ENCODE results near the gene MYO5B. TPM values are rescaled to one million over a fixed set of nuclear protein-coding genes. Genes with fewer than 3 reads are reported as not detected.

The MYO5B gene
- total and polyA plus RNA-seq, 2 donors (not counting 1 experiment from before 2014, with no cell fraction given) = 0.30 to 1.7 TPM

- peaks cover 20% of the 10 kb centered on the region for H3K27me3 Mint-ChIP-seq
- Histone ChIP-seq H3K79me2 (ENCODE audit: control insufficient read depth, insufficient read depth, low read length) (no peaks in the 10 kb centered on the region), H3K9ac (ENCODE audit: low read length) (no peak overlapping the region), H3K36me3 (replicated peaks in 1 of 2; ENCODE audit: control extremely low read depth in 1 of 2, control insufficient read depth in 1 of 2, extremely low read depth in 1 of 2, insufficient read depth in 2 of 2, low read length in 1 of 2) (no peaks in the 10 kb centered on the region), H4K20me1 (ENCODE audit: control insufficient read depth, insufficient read depth, low read length, poor library complexity, severe bottlenecking) (no peaks in the 10 kb centered on the region), H3K4me2 (replicated peaks; ENCODE audit: low read depth, low read length, poor library complexity, severe bottlenecking) (no peak overlapping the region), H3K4me3 (ENCODE audit: control extremely low read depth in 1 of 5, extremely low read depth in 1 of 5, insufficient read depth in 1 of 5, low read depth in 2 of 5, low read length in 4 of 5) (no peak overlapping the region), H3K27me3 (replicated peaks in 1 of 4; ENCODE audit: control extremely low read depth in 1 of 4, control insufficient read depth in 3 of 4, insufficient read depth in 4 of 4, low read length in 3 of 4) (peaks cover 0 to 3% (median 0%) of the 10 kb centered on the region in 4 experiments), H3K27ac (ENCODE audit: low read length in 2 of 2) (no peak overlapping the region), H3K9me3 (ENCODE audit: control extremely low read depth in 1 of 3, control insufficient read depth in 2 of 3, insufficient read depth in 1 of 3, low read length in 2 of 3) (no peaks in the 10 kb centered on the region), H2AFZ (ENCODE audit: insufficient read depth, low read depth, low read length, poor library complexity, severe bottlenecking) (no peak overlapping the region), H3K4me1 (ENCODE audit: control insufficient read depth in 2 of 2, insufficient read depth in 2 of 2, low read length in 2 of 2) (no peaks in the 10 kb centered on the region)
- DNase-seq (no peak), ATAC-seq (ENCODE audit: low read depth) (no peak)
- H3K9me3 Mint-ChIP-seq (ENCODE audit: insufficient read depth) = no peaks in the 10 kb centered on the region
- CTCF ChIA-PET = interaction anchor here (0.9 to 1.5 kb wide), 2 partner anchors 345 to 417 kb away, joined by 3 to 12 read pairs; no protein-coding TSS in a partner anchor
- 92% methylated on average over 2 of the region's 4 CpGs for WGBS (ENCODE audit: insufficient coverage)
- TF ChIP-seq CTCF (IDR thresholded peaks at IDR 0.05) = no peak
- TF ChIP-seq EZH2 (IDR thresholded peaks at IDR 0.05; ENCODE audit: borderline replicate concordance, insufficient read depth, low read depth, low read length, poor library complexity, severe bottlenecking) = no peak
- H3K4me1 Mint-ChIP-seq = no peaks in the 10 kb centered on the region
- POLR2A ChIA-PET = no interaction called here
- intact Hi-C loops (cut with micrococcal nuclease) = no loop called here
- no peak overlapping the region for H3K27ac Mint-ChIP-seq
- no peak overlapping the region for H3K4me3 Mint-ChIP-seq
Observed at GRCh38 chr18:50011813-50012435, 183.0 kb downstream of the MYO5B start.

- H3K4me3 Mint-ChIP-seq = no peak overlapping the region
- Histone ChIP-seq H3K36me3 (replicated peaks in 1 of 2; ENCODE audit: control extremely low read depth in 1 of 2, control insufficient read depth in 1 of 2, extremely low read depth in 1 of 2, insufficient read depth in 2 of 2, low read length in 1 of 2) (no peaks in the 10 kb centered on the region), H3K9me3 (ENCODE audit: control extremely low read depth in 1 of 3, control insufficient read depth in 2 of 3, insufficient read depth in 1 of 3, low read length in 2 of 3) (no peaks in the 10 kb centered on the region), H2AFZ (ENCODE audit: insufficient read depth, low read depth, low read length, poor library complexity, severe bottlenecking) (no peak overlapping the region), H3K27me3 (replicated peaks in 1 of 4; ENCODE audit: control extremely low read depth in 1 of 4, control insufficient read depth in 3 of 4, insufficient read depth in 4 of 4, low read length in 3 of 4) (no peaks in the 10 kb centered on the region), H3K9ac (ENCODE audit: low read length) (no peak overlapping the region), H3K79me2 (ENCODE audit: control insufficient read depth, insufficient read depth, low read length) (no peaks in the 10 kb centered on the region), H3K4me1 (ENCODE audit: control insufficient read depth in 2 of 2, insufficient read depth in 2 of 2, low read length in 2 of 2) (no peaks in the 10 kb centered on the region), H4K20me1 (ENCODE audit: control insufficient read depth, insufficient read depth, low read length, poor library complexity, severe bottlenecking) (no peaks in the 10 kb centered on the region), H3K27ac (ENCODE audit: low read length in 2 of 2) (no peak overlapping the region), H3K4me2 (replicated peaks; ENCODE audit: low read depth, low read length, poor library complexity, severe bottlenecking) (no peak overlapping the region), H3K4me3 (ENCODE audit: control extremely low read depth in 1 of 5, extremely low read depth in 1 of 5, insufficient read depth in 1 of 5, low read depth in 2 of 5, low read length in 4 of 5) (no peak overlapping the region)
- no peaks in the 10 kb centered on the region for H3K4me1 Mint-ChIP-seq
- no peak overlapping the region for H3K27ac Mint-ChIP-seq
- H3K27me3 Mint-ChIP-seq = peaks cover 22% of the 10 kb centered on the region
- ChIA-PET POLR2A (no interaction called here), CTCF (interaction anchor here (1.0 kb wide), 1 partner anchor 347 kb away, joined by 5 read pairs; no protein-coding TSS in a partner anchor)
- whole genome bisulfite sequencing (ENCODE audit: insufficient coverage) = no CpG with 5 or more reads among the region's 3 CpGs
- ATAC-seq (ENCODE audit: low read depth) (peak; percentile 47), DNase-seq (peak; percentile 66)
- no peaks in the 10 kb centered on the region for H3K9me3 Mint-ChIP-seq (ENCODE audit: insufficient read depth)
- TF ChIP-seq EZH2 (IDR thresholded peaks at IDR 0.05; ENCODE audit: borderline replicate concordance, insufficient read depth, low read depth, low read length, poor library complexity, severe bottlenecking) (no peak), CTCF (IDR thresholded peaks at IDR 0.05) (peak; percentile 62)
- intact Hi-C loops (cut with micrococcal nuclease) = loop anchor here (2.0 to 5.0 kb wide), 2 partner anchors 347 to 417 kb away; no protein-coding TSS in a partner anchor
Observed at GRCh38 chr18:50009773-50010335, 185.1 kb downstream of the MYO5B start.

Measured in B cell (primary cell).